Smooth muscle cell of the brain vasculature (primary cell): Measurements from ENCODE around the gene SND1.

ENCODE experiments used
- DNase-seq: peaks from one replicate; pipeline ENCODE4 v3.0.0-alpha.2; 2012; ENCODE audit warnings: low read depth, low spot score

SND1 gene

GRCh38 chr7:127932076-127932475, 280.1 kb downstream of the SND1 start:
- DNase-seq = no peak

GRCh38 chr7:127932496-127932895, 280.5 kb downstream of the SND1 start:
- DNase-seq = no peak

GRCh38 chr7:127933146-127933545, 281.2 kb downstream of the SND1 start:
- no peak for DNase-seq

GRCh38 chr7:127934711-127935110, 282.7 kb downstream of the SND1 start:
- DNase-seq = no peak

- DNase-seq = no peak
Measured at GRCh38 chr7:127935847-127936376, 283.9 kb downstream of the SND1 start.

- no peak for DNase-seq
Measured at GRCh38 chr7:127937066-127937680, 285.2 kb downstream of the SND1 start.

- no peak for DNase-seq
Measured at GRCh38 chr7:127938588-127938987, 286.6 kb downstream of the SND1 start.

- DNase-seq = no peak
Measured at GRCh38 chr7:127940381-127941160, 288.6 kb downstream of the SND1 start.

- DNase-seq = no peak
Measured at GRCh38 chr7:127941476-127942210, 289.6 kb downstream of the SND1 start.

- no peak for DNase-seq
Measured at GRCh38 chr7:127943541-127944521, 291.8 kb downstream of the SND1 start.

GRCh38 chr7:127946111-127946510, 294.1 kb downstream of the SND1 start:
- DNase-seq = no peak

GRCh38 chr7:127946847-127947246, 294.9 kb downstream of the SND1 start:
- DNase-seq = no peak

- DNase-seq = no peak
Measured at GRCh38 chr7:127948312-127948711, 296.3 kb downstream of the SND1 start.

GRCh38 chr7:127948930-127949329, 296.9 kb downstream of the SND1 start:
- no peak for DNase-seq

GRCh38 chr7:127949769-127950222, 297.8 kb downstream of the SND1 start:
- DNase-seq = no peak

- no peak for DNase-seq
Measured at GRCh38 chr7:127950233-127950935, 298.4 kb downstream of the SND1 start.

- no peak for DNase-seq
Measured at GRCh38 chr7:127953423-127954356, 301.7 kb downstream of the SND1 start.

GRCh38 chr7:127954357-127954748, 302.4 kb downstream of the SND1 start:
- no peak for DNase-seq

- no peak for DNase-seq
Measured at GRCh38 chr7:127955051-127955531, 303.1 kb downstream of the SND1 start.
